Panc1 (cell line): ENCODE results near the gene MRPL46. TPM values are rescaled to one million over a fixed set of nuclear protein-coding genes. Genes with fewer than 3 reads are reported as not detected.
A peak's percentile ranks its signal among the peaks of the same experiment; 100 is the strongest.

Source experiments
- ATAC-seq: fragments of 200-7000 bp; cut with Tn5 transposase; 2 replicates; pipeline ENCODE4 v1.9.1; 2020; ENCODE audit warnings: mild to moderate bottlenecking, moderate library complexity
- BruUV-seq: library from RNA; stranded (reverse); fragments of 400-500 nt; replicated peaks from 2 replicates; lab custom pipeline; 2021; lab: Mats Ljungman, UMichigan
- CTCF ChIA-PET: fragments of 300-600 bp; sonication (Branson Sonifier 250); formaldehyde crosslinking; loops from one replicate; lab custom pipeline; 2022; ENCODE audit warnings: antibody characterized with exemption; lab: Charles Lee
- POLR2A ChIA-PET: fragments of 300-600 bp; sonication (Branson Sonifier 250); formaldehyde crosslinking; loops from one replicate; lab custom pipeline; 2022; ENCODE audit warnings: antibody characterized with exemption; lab: Charles Lee
- DNase-seq: peaks from one replicate; pipeline ENCODE4 v3.0.0-alpha.2; 2010; ENCODE audit warnings: low read depth, low spot score
- H3K27ac ChIP-seq: 2 replicates; pipeline ENCODE4 v1.5.1; 2011; ENCODE audit warnings: mild to moderate bottlenecking, low read length, inconsistent platforms
- H3K27me3 ChIP-seq: fragments of 200-500 bp; sonication (Bioruptor generic); 2 replicates; pipeline ENCODE4 v1.6.0; 2014; ENCODE audit warnings: low read length, inconsistent platforms; ENCODE audit not compliant: control insufficient read depth, insufficient read depth
- H3K36me3 ChIP-seq: fragments of 200-500 bp; sonication (Bioruptor generic); 2 replicates; pipeline ENCODE4 v1.5.1; 2014; ENCODE audit warnings: inconsistent platforms, mild to moderate bottlenecking, low read length, moderate library complexity; ENCODE audit not compliant: control insufficient read depth, insufficient read depth
- H3K4me1 ChIP-seq: 2 replicates; pipeline ENCODE4 v1.5.1; 2011; ENCODE audit warnings: inconsistent platforms, mild to moderate bottlenecking, low read length, moderate library complexity; ENCODE audit not compliant: control insufficient read depth, insufficient read depth
- H3K4me3 ChIP-seq, 2 experiments: 2 replicates each; pipeline ENCODE4 v1.5.1; 2011 to 2012; ENCODE audit warnings: low read depth in 2 of 2, low read length in 2 of 2, mild to moderate bottlenecking in 2 of 2, inconsistent platforms in 1 of 2, moderate library complexity in 1 of 2
- H3K9me3 ChIP-seq: fragments of 200-500 bp; sonication (Bioruptor generic); 2 replicates; pipeline ENCODE4 v1.5.1; 2014; ENCODE audit warnings: low read depth, mild to moderate bottlenecking, inconsistent platforms, low read length, moderate library complexity; ENCODE audit not compliant: control insufficient read depth, insufficient read depth
- POLR2AphosphoS5 ChIP-seq: IDR thresholded peaks from 2 replicates; pipeline ENCODE4 v1.6.1; 2012; ENCODE audit warnings: mild to moderate bottlenecking, low read depth, low read length, moderate library complexity
- SIN3A ChIP-seq: IDR thresholded peaks from 2 replicates; pipeline ENCODE4 v1.6.1; 2012; ENCODE audit warnings: low read depth, mild to moderate bottlenecking, low read length, moderate library complexity, borderline replicate concordance; ENCODE audit not compliant: insufficient read depth
- TCF7L2 ChIP-seq: IDR thresholded peaks from 2 replicates; pipeline ENCODE4 v1.6.1; 2011; ENCODE audit warnings: mild to moderate bottlenecking, low read depth, low read length, inconsistent platforms
- in situ Hi-C: cut with HindIII; loops from 2 replicates; pipeline ENCODE4 v1.10.0; 2016; ENCODE audit warnings: low sequenced_read_pairs, low pct_unique_long_range_greater_than_20kb
- intact Hi-C: fragments of 100-400 bp; cut with micrococcal nuclease; formaldehyde crosslinking; loops from one replicate; pipeline ENCODE4 v1.10.0; 2022; ENCODE audit not compliant: unreplicated experiment
- total RNA-seq: library from RNA; stranded (reverse); gene quantifications from one replicate; pipeline ENCODE4 v1.2.1, GENCODE V29; 2021; ENCODE audit not compliant: unreplicated experiment
- TF ChIP-seq, protein P1 (sequence below), 2 experiments: IDR thresholded peaks; 2 replicates each; pipeline ENCODE4 v1.6.1; 2011 to 2012; ENCODE audit warnings: low read depth in 2 of 2, control low read depth in 1 of 2, low read length in 1 of 2, mild to moderate bottlenecking in 1 of 2, moderate library complexity in 1 of 2; ENCODE audit not compliant: insufficient read depth in 1 of 2
- TF ChIP-seq, protein P2 (sequence below): fragments of 450-650 bp; IDR thresholded peaks from 2 replicates; pipeline ENCODE4 v1.5.1; 2017; ENCODE audit warnings: mild to moderate bottlenecking

The MRPL46 gene
- total RNA-seq, 1 experiment from 2014 or later = 31.3 TPM

DNA sequence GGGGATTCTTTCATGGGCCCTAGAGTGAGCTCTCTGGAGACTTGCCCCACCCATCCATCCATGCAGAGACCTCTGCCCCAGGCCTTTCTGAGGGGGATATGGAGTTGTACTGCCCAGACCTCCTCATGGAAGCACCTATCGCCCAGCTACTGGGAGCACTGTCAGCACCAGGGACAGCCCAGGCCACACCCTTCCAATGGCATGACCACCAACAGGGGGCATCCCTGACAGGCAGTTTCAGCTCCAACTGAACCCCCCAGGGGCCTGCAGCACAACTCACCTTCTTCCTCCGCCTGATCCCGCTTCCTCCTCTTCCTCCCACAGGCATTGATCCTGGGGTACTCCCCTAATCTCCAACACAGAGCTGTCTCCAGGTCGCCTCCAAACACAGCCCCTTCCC, 22.1 kb upstream of the MRPL46 start:
- no peak overlapping the region for H3K4me3 ChIP-seq
- H3K27ac ChIP-seq = no peak overlapping the region
- H3K4me1 ChIP-seq = no peaks in the 10 kb centered on the region
- CTCF ChIA-PET = no interaction called here
- no peaks in the 10 kb centered on the region for H3K27me3 ChIP-seq
- TF ChIP-seq POLR2AphosphoS5 = no peak
- TF ChIP-seq, protein P1, sequence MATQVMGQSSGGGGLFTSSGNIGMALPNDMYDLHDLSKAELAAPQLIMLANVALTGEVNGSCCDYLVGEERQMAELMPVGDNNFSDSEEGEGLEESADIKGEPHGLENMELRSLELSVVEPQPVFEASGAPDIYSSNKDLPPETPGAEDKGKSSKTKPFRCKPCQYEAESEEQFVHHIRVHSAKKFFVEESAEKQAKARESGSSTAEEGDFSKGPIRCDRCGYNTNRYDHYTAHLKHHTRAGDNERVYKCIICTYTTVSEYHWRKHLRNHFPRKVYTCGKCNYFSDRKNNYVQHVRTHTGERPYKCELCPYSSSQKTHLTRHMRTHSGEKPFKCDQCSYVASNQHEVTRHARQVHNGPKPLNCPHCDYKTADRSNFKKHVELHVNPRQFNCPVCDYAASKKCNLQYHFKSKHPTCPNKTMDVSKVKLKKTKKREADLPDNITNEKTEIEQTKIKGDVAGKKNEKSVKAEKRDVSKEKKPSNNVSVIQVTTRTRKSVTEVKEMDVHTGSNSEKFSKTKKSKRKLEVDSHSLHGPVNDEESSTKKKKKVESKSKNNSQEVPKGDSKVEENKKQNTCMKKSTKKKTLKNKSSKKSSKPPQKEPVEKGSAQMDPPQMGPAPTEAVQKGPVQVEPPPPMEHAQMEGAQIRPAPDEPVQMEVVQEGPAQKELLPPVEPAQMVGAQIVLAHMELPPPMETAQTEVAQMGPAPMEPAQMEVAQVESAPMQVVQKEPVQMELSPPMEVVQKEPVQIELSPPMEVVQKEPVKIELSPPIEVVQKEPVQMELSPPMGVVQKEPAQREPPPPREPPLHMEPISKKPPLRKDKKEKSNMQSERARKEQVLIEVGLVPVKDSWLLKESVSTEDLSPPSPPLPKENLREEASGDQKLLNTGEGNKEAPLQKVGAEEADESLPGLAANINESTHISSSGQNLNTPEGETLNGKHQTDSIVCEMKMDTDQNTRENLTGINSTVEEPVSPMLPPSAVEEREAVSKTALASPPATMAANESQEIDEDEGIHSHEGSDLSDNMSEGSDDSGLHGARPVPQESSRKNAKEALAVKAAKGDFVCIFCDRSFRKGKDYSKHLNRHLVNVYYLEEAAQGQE (IDR thresholded peaks at IDR 0.05; ENCODE audit: insufficient read depth in 1 of 2, low read depth in 2 of 2, low read length in 1 of 2) = peak; percentile 55 to 73; a peak in 3 of 4 replicates
- POLR2A ChIA-PET = no interaction called here
- no peaks in the 10 kb centered on the region for H3K36me3 ChIP-seq
- H3K9me3 ChIP-seq = no peaks in the 10 kb centered on the region
- in situ Hi-C loops = no loop called here
- no peak for DNase-seq
- peak; percentile 46; the same call in 1 of the 2 replicates for ATAC-seq
- BruUV-seq = no TSS peak
- intact Hi-C loops = loop anchor here (10.0 kb wide), 1 partner anchor 345 kb away; no protein-coding TSS in a partner anchor

DNA sequence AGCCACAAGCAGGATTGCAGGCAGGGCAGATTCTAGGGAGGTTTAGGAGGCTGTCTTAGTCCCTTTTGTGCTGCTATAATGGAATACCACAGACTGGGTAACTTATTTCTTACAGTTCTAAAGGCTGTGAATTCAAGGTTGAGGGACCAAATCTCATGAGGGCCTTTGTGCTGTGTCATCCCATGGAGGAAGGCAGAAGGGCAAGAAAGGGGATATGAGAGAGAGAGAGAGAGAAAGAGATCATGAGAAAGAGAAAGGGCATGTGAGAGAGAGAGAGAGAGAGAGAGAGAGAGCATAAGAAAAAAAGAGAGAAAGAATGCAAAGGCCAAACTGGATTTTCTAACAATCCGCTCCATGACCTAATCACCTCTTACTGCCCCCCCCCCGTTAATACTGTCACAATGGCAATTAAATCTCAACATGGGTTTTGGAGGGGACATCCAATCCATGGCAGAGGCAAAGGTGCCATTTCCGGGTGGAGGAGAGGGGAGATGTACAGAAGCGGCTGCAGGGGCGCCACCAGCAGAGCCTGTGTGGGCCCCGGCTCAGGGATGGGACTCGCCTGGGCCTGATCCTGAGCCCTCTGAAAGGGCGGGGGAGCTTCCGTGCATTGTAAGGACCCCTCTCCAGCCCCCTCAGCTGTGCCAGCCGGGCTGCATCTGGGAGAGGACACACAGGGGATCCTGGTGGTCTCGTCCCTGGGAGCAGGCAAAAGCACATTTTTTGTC, 20.8 kb upstream of the MRPL46 start:
- no peak for TF ChIP-seq POLR2AphosphoS5
- no peak for TF ChIP-seq TCF7L2
- TF ChIP-seq, protein P2, sequence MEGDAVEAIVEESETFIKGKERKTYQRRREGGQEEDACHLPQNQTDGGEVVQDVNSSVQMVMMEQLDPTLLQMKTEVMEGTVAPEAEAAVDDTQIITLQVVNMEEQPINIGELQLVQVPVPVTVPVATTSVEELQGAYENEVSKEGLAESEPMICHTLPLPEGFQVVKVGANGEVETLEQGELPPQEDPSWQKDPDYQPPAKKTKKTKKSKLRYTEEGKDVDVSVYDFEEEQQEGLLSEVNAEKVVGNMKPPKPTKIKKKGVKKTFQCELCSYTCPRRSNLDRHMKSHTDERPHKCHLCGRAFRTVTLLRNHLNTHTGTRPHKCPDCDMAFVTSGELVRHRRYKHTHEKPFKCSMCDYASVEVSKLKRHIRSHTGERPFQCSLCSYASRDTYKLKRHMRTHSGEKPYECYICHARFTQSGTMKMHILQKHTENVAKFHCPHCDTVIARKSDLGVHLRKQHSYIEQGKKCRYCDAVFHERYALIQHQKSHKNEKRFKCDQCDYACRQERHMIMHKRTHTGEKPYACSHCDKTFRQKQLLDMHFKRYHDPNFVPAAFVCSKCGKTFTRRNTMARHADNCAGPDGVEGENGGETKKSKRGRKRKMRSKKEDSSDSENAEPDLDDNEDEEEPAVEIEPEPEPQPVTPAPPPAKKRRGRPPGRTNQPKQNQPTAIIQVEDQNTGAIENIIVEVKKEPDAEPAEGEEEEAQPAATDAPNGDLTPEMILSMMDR = no peak
- TF ChIP-seq SIN3A = no peak
- TF ChIP-seq, protein P1 (IDR thresholded peaks at IDR 0.05; ENCODE audit: insufficient read depth in 1 of 2, low read depth in 2 of 2, low read length in 1 of 2) = no peak
- Histone ChIP-seq H3K4me3 (no peak overlapping the region), H3K27me3 (no peaks in the 10 kb centered on the region), H3K36me3 (no peaks in the 10 kb centered on the region), H3K27ac (no peak overlapping the region), H3K9me3 (no peaks in the 10 kb centered on the region), H3K4me1 (no peaks in the 10 kb centered on the region)
- ChIA-PET CTCF (no interaction called here), POLR2A (no interaction called here)
- in situ Hi-C loops = no loop called here
- intact Hi-C loops = loop anchor here (10.0 kb wide), 1 partner anchor 347 kb away; no protein-coding TSS in a partner anchor
- no TSS peak for BruUV-seq
- ATAC-seq (no peak), DNase-seq (no peak)
